ENCODE measurements around the gene FRMD4A.

FRMD4A gene

DNA sequence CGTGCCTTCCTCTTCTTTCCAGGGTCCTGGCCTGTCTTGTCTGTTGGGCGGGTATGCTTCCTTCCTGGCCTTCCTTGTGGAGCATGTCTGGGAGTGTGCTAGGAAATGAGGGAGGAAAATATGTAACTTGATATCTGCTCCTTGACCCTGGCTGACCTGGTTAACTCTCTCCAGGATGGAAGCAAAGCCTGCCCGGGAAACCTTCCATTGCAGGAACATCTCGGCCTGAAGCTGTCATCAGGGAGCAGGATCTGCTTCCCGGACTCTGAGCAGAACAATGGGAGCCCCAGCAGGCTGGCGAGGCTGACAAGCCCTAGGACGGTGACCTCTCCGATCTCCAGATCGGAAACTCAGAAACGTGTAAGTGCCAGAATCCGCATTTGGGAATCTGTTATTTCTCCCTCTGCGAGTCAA is 340.3 kb downstream of the FRMD4A start:
- DNase-seq (ENCODE audit: low read depth) = no peak
- H3K4me3 ChIP-seq (ENCODE audit: low read length) = no peak overlapping the region
- TF ChIP-seq, protein P1, sequence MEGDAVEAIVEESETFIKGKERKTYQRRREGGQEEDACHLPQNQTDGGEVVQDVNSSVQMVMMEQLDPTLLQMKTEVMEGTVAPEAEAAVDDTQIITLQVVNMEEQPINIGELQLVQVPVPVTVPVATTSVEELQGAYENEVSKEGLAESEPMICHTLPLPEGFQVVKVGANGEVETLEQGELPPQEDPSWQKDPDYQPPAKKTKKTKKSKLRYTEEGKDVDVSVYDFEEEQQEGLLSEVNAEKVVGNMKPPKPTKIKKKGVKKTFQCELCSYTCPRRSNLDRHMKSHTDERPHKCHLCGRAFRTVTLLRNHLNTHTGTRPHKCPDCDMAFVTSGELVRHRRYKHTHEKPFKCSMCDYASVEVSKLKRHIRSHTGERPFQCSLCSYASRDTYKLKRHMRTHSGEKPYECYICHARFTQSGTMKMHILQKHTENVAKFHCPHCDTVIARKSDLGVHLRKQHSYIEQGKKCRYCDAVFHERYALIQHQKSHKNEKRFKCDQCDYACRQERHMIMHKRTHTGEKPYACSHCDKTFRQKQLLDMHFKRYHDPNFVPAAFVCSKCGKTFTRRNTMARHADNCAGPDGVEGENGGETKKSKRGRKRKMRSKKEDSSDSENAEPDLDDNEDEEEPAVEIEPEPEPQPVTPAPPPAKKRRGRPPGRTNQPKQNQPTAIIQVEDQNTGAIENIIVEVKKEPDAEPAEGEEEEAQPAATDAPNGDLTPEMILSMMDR (IDR thresholded peaks at IDR 0.05; ENCODE audit: insufficient read depth, low read depth, low read length, missing control alignments) = no peak

DNA sequence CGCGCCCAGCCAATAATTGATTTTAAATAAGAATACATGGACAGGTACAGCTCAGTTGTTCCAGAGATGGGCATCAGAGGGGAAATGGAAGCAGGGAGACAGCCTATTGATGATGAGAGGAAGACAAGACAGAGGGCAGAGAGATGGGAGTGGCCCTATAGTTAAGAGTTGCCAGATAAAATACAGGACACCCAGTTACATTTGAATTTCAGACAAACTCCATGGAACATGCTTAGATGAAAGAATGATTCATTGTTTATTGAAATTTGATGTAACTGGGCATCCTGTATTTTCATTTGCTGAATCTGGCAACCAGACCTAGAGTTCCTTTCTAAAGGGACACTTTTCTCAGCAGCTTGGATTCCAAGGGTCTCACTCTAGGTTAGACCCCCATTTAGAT is 341.1 kb downstream of the FRMD4A start:
- no peak for DNase-seq (ENCODE audit: low read depth)
- H3K4me3 ChIP-seq (ENCODE audit: low read length) = no peak overlapping the region
- TF ChIP-seq, protein P1 (IDR thresholded peaks at IDR 0.05; ENCODE audit: insufficient read depth, low read depth, low read length, missing control alignments) = no peak

DNA sequence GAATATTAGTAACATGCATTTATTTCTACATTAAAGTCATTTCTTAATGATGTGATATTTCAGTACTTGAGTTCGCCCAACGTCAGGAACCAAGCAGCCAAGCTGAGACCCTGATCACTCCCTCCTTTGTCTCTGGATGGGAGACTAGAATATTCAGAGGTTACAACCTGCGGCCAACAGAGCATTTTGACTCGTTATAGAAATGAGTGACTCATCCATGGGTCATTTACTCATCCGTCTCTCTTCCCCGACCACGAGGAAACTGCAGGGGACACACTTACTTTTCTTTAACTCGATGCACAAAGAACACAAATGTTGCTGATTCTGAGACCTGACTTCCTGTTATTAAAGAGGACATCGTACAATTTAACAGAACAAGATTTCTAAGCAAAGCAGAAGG is 343.3 kb downstream of the FRMD4A start:
- H3K4me3 ChIP-seq (ENCODE audit: low read length) = no peak overlapping the region
- peak; percentile 49 for DNase-seq (ENCODE audit: low read depth)
- TF ChIP-seq, protein P1 (IDR thresholded peaks at IDR 0.05; ENCODE audit: insufficient read depth, low read depth, low read length, missing control alignments) = no peak

DNA sequence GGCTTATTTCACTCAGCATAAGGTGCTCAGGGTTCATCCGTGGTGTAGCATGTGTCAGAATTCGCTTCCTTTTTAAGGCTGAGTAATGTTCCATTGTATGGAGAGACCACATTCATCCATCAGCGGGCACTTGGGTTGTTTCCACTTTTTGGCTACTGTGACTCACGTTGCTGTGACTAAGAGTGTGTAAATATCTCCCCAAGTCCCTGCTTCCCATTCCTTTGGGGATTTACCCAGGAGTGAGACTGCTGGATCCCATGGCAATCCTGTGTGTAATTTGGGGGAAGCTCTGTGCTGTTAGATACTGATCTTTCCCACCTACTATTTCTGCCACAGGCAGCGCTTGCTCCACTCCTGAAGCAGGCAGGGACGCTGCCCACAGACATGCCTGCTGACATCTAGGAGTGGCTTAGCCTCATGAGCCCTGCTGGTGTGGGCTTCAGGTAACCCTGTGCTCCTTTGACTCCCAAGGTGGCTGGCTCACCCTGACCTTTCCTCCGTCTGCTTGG is 346.0 kb downstream of the FRMD4A start:
- DNase-seq (ENCODE audit: low read depth) = peak; percentile 94
- TF ChIP-seq, protein P1 (IDR thresholded peaks at IDR 0.05; ENCODE audit: insufficient read depth, low read depth, low read length, missing control alignments) = no peak
- no peak overlapping the region for H3K4me3 ChIP-seq (ENCODE audit: low read length)

DNA sequence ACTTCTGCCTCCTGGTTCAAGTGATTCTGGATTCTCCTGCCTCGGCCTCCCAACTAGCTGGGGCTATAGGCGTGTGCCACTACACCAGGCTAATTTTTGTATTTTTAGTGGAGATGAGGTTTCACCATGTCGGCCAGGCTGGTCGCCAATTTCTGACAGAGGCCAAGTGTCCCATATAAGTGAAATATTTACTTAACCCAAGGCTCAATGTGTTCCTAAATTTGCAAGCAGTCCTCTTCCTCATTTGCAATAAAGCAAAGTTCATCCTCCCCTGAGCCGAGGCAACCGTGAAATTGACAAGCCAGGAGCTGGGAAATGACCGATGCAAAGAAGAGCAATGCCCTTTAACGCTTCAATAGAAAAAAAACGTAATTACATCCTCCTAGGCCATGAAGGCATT is 347.7 kb downstream of the FRMD4A start:
- TF ChIP-seq, protein P1 (IDR thresholded peaks at IDR 0.05; ENCODE audit: insufficient read depth, low read depth, low read length, missing control alignments) = no peak
- H3K4me3 ChIP-seq (ENCODE audit: low read length) = no peak overlapping the region
- no peak for DNase-seq (ENCODE audit: low read depth)

DNA sequence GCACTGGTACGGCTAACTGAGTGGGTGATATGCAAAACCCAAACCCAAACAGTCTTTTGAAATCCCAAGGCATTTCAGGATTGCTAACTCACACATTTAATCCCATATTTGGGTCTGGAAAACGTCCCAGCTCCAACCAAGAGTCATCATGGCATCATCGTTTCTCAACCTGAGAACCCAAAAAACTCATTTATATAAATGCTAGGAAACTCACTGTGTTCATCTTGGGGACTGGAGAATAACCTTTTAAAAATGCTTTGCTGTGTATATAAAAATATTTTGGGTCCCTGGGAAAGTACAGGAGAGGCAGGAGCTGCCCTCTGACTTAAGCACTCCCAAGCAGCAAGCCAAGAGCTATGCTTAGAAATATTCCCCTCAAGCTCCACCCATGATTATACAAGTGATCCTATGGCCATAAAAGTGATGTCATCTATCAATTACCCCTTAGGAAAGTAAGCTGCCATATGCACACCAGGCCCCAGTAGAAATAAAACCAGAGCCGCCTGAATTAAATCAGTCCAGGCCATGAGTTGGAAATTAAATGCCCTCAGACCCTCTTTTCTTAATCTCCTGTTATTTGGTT is 352.1 kb downstream of the FRMD4A start:
- TF ChIP-seq, protein P1 (IDR thresholded peaks at IDR 0.05; ENCODE audit: insufficient read depth, low read depth, low read length, missing control alignments) = no peak
- DNase-seq (ENCODE audit: low read depth) = peak; percentile 64
- H3K4me3 ChIP-seq (ENCODE audit: low read length) = no peak overlapping the region

Measured in epithelial cell of esophagus (primary cell).